NCI-H1694 (cell line): ENCODE data around the gene C11orf58.

Experiments used
- DNase-seq: peaks from one replicate; lab custom pipeline; 2025; lab: John Stamatoyannopoulos, UW

C11orf58 gene

GRCh38 chr11:16738193-16738946, at the start of gene C11orf58:
C11orf58 (plus strand) TSS chr11:16738647; CDS start chr11:16738779, 132 bp downstream.
- DNase-seq, result peak; percentile 90

GRCh38 chr11:16690086-16690485, 48.4 kb upstream of the C11orf58 start:
- DNase-seq, result no peak

GRCh38 chr11:16703795-16704194, 34.7 kb upstream of the C11orf58 start:
- no peak for DNase-seq

GRCh38 chr11:16713594-16713993, 24.9 kb upstream of the C11orf58 start:
- no peak for DNase-seq

GRCh38 chr11:16722581-16723344, 15.7 kb upstream of the C11orf58 start:
- DNase-seq, result no peak

GRCh38 chr11:16727806-16728205, 10.6 kb upstream of the C11orf58 start:
- no peak for DNase-seq

- DNase-seq, result peak; percentile 51
Observed at GRCh38 chr11:16737818-16738192, 642 bp upstream of the C11orf58 start.

- DNase-seq, result no peak
Observed at GRCh38 chr11:16738947-16739815, 734 bp downstream of the C11orf58 start.

GRCh38 chr11:16741473-16741872, 3.0 kb downstream of the C11orf58 start:
- no peak for DNase-seq

GRCh38 chr11:16743478-16743877, 5.0 kb downstream of the C11orf58 start:
- DNase-seq, result no peak

GRCh38 chr11:16744128-16744725, 5.8 kb downstream of the C11orf58 start:
- no peak for DNase-seq

GRCh38 chr11:16745950-16746605, 7.6 kb downstream of the C11orf58 start:
- DNase-seq, result no peak

GRCh38 chr11:16749092-16749491, 10.6 kb downstream of the C11orf58 start:
- DNase-seq, result no peak

- no peak for DNase-seq
Observed at GRCh38 chr11:16749666-16750065, 11.2 kb downstream of the C11orf58 start.

GRCh38 chr11:16750417-16750816, 12.0 kb downstream of the C11orf58 start:
- no peak for DNase-seq

GRCh38 chr11:16758382-16759024, 20.1 kb downstream of the C11orf58 start:
- DNase-seq, result no peak

- DNase-seq, result no peak
Observed at GRCh38 chr11:16759857-16760508, 21.5 kb downstream of the C11orf58 start.

GRCh38 chr11:16763746-16764145, 25.3 kb downstream of the C11orf58 start:
- DNase-seq, result no peak

GRCh38 chr11:16764888-16765287, 26.4 kb downstream of the C11orf58 start:
- DNase-seq, result no peak

GRCh38 chr11:16767137-16767536, 28.7 kb downstream of the C11orf58 start:
- no peak for DNase-seq
